Activated CD4-positive, alpha-beta memory T cell treated with anti-CD3 and anti-CD28 coated beads for 36 hours (primary cell): ENCODE results near the gene ANKFN1. TPM values are rescaled to one million over a fixed set of nuclear protein-coding genes. Genes with fewer than 3 reads are reported as not detected.

Source experiments
- CTCF ChIA-PET: fragments of 350-600 bp; sonication (Branson Sonifier 250); formaldehyde crosslinking; loops from one replicate; lab custom pipeline; 2021; ENCODE audit warnings: antibody characterized with exemption, inconsistent platforms; lab: Charles Lee
- POLR2A ChIA-PET: fragments of 350-600 bp; sonication (Branson Sonifier 250); formaldehyde crosslinking; loops from one replicate; lab custom pipeline; 2021; ENCODE audit warnings: antibody characterized with exemption; lab: Charles Lee
- DNase-seq: peaks from one replicate; pipeline ENCODE4 v3.0.0-alpha.2; 2020
- H3K27ac Mint-ChIP-seq: one replicate; pipeline ENCODE4 v1.8.0; 2021; ENCODE audit warnings: mixed read lengths
- H3K27me3 Mint-ChIP-seq: one replicate; pipeline ENCODE4 v1.8.0; 2021; ENCODE audit warnings: mixed read lengths
- H3K36me3 Mint-ChIP-seq: one replicate; pipeline ENCODE4 v1.8.0; 2021; ENCODE audit warnings: mixed read lengths
- H3K4me1 Mint-ChIP-seq: one replicate; pipeline ENCODE4 v1.8.0; 2021; ENCODE audit warnings: low read depth, mixed read lengths
- H3K4me3 Mint-ChIP-seq: one replicate; pipeline ENCODE4 v1.8.0; 2021; ENCODE audit warnings: mild to moderate bottlenecking, mixed read lengths
- H3K9me3 Mint-ChIP-seq: one replicate; pipeline ENCODE4 v1.8.0; 2021; ENCODE audit warnings: mixed read lengths
- intact Hi-C: fragments of 100-400 bp; cut with micrococcal nuclease; formaldehyde crosslinking; loops from one replicate; pipeline ENCODE4 v1.15.1; 2023
- total RNA-seq, 2 experiments: library from RNA; stranded (reverse); gene quantifications; one replicate each; pipeline ENCODE4 v1.2.3, GENCODE V29; 2021

Gene ANKFN1
- total RNA-seq, 2 experiments from 2014 or later = not detected

DNA sequence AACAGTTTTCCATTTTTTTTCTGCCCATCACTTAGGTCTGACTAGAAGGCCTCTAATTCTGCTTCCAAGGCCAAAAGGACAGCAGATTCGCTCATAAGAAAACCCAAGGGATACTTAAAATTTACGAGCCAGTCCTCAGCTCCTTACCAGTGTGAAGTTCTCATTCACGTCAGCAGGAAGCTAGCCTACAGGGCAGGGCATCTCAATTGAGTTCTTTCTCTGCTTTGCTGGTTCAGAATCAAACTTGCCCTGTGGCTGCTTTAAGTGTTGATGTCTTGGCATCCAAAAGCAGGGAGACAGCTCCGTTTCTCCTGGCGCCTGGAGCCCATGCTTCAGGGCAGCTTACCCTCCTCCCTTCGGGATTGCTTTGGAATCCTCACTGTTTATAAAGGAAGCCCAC, 136.0 kb downstream of the ANKFN1 start:
- Mint-ChIP-seq H3K27ac (no peak overlapping the region), H3K9me3 (no peaks in the 10 kb centered on the region), H3K4me3 (no peak overlapping the region), H3K4me1 (peaks cover 18% of the 10 kb centered on the region), H3K27me3 (no peaks in the 10 kb centered on the region), H3K36me3 (no peaks in the 10 kb centered on the region)
- POLR2A ChIA-PET = no interaction called here
- intact Hi-C loops = no loop called here
- DNase-seq = no peak
- CTCF ChIA-PET = no interaction called here

DNA sequence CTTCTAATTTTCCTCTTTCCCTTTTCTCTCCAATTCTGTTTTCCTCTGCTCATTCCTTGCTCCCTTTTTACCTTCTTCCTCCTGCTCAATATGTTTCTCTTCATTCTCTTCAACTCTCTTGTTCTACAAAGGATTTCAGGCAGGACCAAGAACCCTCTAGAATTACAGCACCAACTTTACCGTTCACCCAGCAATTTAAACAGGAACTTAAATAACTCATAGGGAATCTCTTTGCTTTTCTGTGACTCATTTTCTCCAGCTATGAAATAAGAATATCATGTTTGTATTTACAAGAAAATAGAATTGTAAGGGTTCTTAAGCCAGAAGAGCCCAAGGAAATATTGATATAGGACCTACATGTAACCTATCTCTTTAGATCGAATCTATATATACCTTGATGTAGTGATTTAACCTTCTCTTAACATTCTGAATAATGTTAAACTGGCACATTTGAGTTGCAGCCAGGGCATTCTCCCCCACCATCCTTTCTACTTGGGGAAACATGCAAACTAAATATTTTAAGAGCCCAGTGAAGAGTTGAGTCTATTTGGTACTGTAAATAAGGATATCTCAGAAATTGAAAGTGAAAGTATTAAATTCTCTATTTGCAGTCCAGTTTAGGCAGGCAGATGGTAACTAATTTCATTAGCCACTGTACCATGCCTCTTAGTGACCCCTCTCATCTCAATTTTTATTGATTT, 137.0 kb downstream of the ANKFN1 start:
- Mint-ChIP-seq H3K36me3 (no peaks in the 10 kb centered on the region), H3K4me1 (peaks cover 18% of the 10 kb centered on the region), H3K27ac (no peak overlapping the region), H3K27me3 (no peaks in the 10 kb centered on the region), H3K9me3 (no peaks in the 10 kb centered on the region), H3K4me3 (no peak overlapping the region)
- ChIA-PET POLR2A (no interaction called here), CTCF (no interaction called here)
- intact Hi-C loops = no loop called here
- no peak for DNase-seq

DNA sequence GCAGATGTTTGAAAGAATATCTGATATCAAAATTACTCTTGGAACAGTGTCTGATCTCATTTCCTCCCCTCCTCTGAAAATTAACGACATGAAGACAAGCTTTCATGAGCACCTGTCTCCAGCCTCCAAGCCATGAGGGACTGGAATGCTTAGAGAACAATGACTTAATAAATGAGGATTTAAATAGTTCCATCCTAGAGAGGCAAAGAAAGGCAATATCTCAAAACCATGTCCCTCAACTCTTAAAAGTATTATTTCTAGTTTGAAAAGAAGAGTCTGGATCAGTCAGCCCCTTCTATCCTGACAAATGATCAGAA, 137.5 kb downstream of the ANKFN1 start:
- POLR2A ChIA-PET = no interaction called here
- Mint-ChIP-seq H3K27me3 (no peaks in the 10 kb centered on the region), H3K4me1 (peaks cover 18% of the 10 kb centered on the region), H3K4me3 (no peak overlapping the region), H3K27ac (no peak overlapping the region), H3K36me3 (no peaks in the 10 kb centered on the region), H3K9me3 (no peaks in the 10 kb centered on the region)
- CTCF ChIA-PET = no interaction called here
- intact Hi-C loops = no loop called here
- DNase-seq = no peak

DNA sequence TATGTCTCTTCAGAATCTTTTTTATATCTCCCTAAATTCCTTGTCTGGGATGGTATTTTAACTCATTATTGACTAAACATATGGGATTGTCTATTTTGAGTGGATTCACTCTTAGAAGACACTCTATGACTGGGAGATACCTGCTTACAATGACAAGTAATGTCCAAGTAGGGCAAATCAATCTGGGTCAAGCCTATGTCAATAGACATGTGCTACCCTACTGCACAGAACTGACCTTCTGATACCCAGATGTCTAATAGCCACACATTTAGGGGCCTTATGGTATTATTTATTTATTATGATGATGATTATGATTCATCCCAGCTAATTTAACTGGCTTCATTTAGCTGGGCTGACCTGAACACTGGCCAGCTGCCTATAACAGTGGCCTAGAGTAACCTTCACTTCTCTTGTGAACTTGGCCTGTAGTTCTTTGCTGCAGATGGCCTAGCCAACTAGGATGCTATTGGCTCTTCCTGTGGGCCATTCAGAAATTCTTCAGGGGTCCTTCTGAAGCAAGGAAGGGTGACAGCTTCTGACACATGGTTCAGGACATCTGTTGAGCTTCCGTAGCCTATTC, 138.0 kb downstream of the ANKFN1 start:
- Mint-ChIP-seq H3K9me3 (no peaks in the 10 kb centered on the region), H3K36me3 (no peaks in the 10 kb centered on the region), H3K27ac (no peak overlapping the region), H3K27me3 (no peaks in the 10 kb centered on the region), H3K4me1 (peaks cover 18% of the 10 kb centered on the region), H3K4me3 (no peak overlapping the region)
- no peak for DNase-seq
- POLR2A ChIA-PET = no interaction called here
- intact Hi-C loops = no loop called here
- CTCF ChIA-PET = no interaction called here

DNA sequence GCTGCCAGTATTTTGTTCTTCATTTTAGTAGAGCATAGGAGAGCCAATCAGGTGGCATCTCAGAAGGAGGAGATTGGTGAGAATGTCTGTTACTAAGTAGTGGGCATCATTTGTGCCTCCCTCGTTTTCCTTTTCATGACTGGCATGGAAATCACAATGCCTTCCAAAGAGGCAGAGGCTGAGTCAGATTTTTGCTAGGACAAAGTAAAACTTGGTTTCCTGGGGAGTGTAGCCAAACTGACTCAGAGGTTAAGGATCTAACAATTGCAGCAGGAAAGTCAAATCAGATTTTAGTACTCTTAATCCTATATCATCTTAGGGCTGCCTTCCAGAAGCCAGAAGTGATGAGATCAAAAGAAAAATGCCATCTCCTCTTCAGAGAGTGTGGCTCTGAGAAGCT, 138.7 kb downstream of the ANKFN1 start:
- Mint-ChIP-seq H3K27ac (no peak overlapping the region), H3K4me3 (no peak overlapping the region), H3K27me3 (no peaks in the 10 kb centered on the region), H3K9me3 (no peaks in the 10 kb centered on the region), H3K36me3 (no peaks in the 10 kb centered on the region), H3K4me1 (peaks cover 21% of the 10 kb centered on the region)
- intact Hi-C loops = no loop called here
- POLR2A ChIA-PET = no interaction called here
- CTCF ChIA-PET = no interaction called here
- DNase-seq = no peak

DNA sequence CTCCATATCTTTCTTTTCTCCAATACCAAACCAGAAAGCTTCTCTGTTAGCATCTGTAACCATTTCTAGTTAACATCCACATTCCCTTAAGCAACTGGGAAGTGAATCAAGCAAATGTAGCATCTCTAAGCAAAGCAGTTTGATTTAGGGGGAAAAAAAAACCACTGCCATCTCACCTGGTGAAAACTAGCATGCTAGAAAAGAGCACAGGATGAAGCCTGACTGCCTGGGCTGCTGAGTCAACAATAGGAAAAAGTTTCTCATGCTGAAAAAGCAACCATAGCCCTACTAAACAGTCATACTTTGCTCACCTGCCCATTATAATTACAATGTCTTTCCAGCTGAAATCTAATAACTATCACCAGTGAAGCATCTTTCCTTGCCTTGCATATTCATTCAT, 139.3 kb downstream of the ANKFN1 start:
- ChIA-PET CTCF (no interaction called here), POLR2A (no interaction called here)
- Mint-ChIP-seq H3K9me3 (no peaks in the 10 kb centered on the region), H3K27me3 (no peaks in the 10 kb centered on the region), H3K4me3 (no peak overlapping the region), H3K4me1 (peaks cover 25% of the 10 kb centered on the region), H3K27ac (no peak overlapping the region), H3K36me3 (no peaks in the 10 kb centered on the region)
- intact Hi-C loops = no loop called here
- peak; percentile 19 for DNase-seq

DNA sequence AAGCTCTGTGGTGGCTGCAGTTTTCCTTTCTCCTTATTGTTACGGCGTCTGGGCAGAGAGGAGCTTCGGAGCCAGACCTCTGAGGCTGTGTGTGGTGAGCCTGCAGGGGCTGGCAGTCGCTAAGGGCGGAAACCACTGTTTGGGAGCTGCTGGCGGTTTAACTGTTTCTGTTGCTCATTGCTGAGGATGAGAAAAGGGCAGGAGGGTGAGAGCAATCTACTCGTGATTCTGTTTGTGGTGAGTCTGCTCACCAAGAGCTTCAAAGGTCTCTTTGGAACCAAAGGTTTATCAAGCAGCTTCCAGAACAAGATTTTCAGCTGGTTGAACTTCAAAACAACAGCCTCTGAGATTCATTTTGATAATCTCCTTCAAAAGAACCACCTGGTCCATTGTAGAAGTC, 143.9 kb downstream of the ANKFN1 start:
- Mint-ChIP-seq H3K36me3 (no peaks in the 10 kb centered on the region), H3K4me3 (no peak overlapping the region), H3K27ac (no peak overlapping the region), H3K9me3 (no peaks in the 10 kb centered on the region), H3K4me1 (peaks cover 11% of the 10 kb centered on the region), H3K27me3 (no peaks in the 10 kb centered on the region)
- CTCF ChIA-PET = interaction anchor here (0.6 kb wide), 1 partner anchor 67 kb away, joined by 3 read pairs; no protein-coding TSS in a partner anchor
- POLR2A ChIA-PET = no interaction called here
- intact Hi-C loops = no loop called here
- DNase-seq = peak; percentile 47

DNA sequence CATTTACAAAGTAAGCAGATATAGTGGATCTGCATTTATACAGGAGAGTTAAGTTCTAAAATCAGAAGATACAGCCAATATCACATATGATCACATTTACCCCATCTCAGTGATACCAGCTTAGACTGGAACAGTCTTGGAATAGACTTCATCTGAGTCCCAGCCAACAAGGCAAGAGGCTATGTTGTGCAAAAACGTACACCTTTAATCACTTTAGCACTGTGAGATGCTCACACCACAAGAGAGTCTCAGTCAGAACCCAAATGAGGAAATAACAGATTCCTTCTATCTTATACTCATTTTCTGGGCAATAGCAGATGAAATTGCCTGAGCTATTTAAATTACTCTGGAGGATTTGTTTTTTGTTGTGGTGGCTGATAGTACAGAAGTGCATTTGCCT, 145.6 kb downstream of the ANKFN1 start:
- intact Hi-C loops = no loop called here
- Mint-ChIP-seq H3K27me3 (no peaks in the 10 kb centered on the region), H3K27ac (no peak overlapping the region), H3K9me3 (no peaks in the 10 kb centered on the region), H3K4me3 (no peak overlapping the region), H3K36me3 (no peaks in the 10 kb centered on the region), H3K4me1 (peaks cover 7% of the 10 kb centered on the region)
- DNase-seq = no peak
- CTCF ChIA-PET = no interaction called here
- POLR2A ChIA-PET = no interaction called here

DNA sequence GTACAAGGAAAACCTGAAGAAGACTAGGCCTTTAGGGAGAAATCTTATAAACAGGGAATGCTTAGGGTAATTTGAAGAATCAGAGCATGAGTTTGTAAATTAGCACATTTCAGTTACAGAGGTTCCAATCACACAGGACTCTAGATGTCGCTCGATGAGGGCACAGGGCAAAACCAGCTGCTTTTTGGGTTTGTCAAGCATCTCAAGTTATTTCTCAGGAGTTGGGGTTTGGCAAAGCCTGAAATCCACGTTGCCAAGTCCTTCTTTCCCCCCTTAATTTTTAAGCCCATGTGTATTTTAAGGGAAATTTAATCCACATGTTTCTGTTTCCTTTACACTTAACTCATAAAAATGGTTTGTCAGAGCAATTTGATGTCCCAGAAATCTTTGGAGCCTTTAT, 146.9 kb downstream of the ANKFN1 start:
- Mint-ChIP-seq H3K27ac (no peak overlapping the region), H3K4me3 (no peak overlapping the region), H3K27me3 (no peaks in the 10 kb centered on the region), H3K36me3 (no peaks in the 10 kb centered on the region), H3K9me3 (no peaks in the 10 kb centered on the region), H3K4me1 (peaks cover 7% of the 10 kb centered on the region)
- intact Hi-C loops = no loop called here
- ChIA-PET CTCF (no interaction called here), POLR2A (no interaction called here)
- no peak for DNase-seq

DNA sequence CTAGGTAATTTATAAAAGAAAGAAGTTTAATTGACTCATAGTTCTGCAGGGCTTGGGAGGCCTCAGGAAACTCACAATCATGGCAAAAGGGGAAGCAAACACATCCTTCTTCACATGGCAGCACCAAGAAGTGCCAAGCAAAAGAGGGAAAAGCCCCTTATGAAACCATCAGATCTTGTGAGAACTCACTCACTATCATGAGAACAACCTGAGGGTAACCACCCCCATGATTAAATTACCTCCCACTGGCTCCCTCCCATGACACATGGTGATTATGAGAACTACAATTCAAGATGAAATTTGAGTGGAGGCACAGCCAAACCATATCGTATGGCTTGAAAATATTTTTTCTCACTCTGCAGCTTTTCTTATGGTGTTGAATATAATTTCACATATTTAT, 151.7 kb downstream of the ANKFN1 start:
- POLR2A ChIA-PET = no interaction called here

DNA sequence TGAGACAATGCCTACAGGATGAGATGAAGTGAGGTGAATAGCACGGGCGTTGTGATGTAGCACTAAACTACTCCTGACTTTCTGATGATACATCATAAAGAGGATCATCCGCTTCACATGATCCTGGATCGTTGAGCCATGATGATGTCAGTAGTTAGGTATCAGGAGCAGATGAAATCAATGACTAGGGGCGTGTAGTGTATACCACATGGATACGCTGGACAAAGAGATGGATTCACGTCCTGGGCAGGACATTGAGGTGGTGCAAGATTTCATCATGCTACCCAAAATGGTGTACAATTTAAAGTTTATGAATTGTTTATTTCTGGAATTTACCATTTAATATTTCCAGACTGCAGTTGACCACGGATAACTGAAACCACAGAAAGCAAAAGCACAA, 156.6 kb downstream of the ANKFN1 start:
- H3K4me3 Mint-ChIP-seq = no peak overlapping the region
- intact Hi-C loops = no loop called here
- CTCF ChIA-PET = no interaction called here
- no peaks in the 10 kb centered on the region for H3K4me1 Mint-ChIP-seq
- no peaks in the 10 kb centered on the region for H3K36me3 Mint-ChIP-seq
- H3K27ac Mint-ChIP-seq = no peak overlapping the region
- DNase-seq = no peak
- POLR2A ChIA-PET = no interaction called here
- H3K9me3 Mint-ChIP-seq = no peaks in the 10 kb centered on the region
- H3K27me3 Mint-ChIP-seq = peaks cover 6% of the 10 kb centered on the region

More for the DNA sequence above, 151.7 kb downstream of the ANKFN1 start:
- H3K4me3 Mint-ChIP-seq = no peak overlapping the region
- no peaks in the 10 kb centered on the region for H3K9me3 Mint-ChIP-seq
- H3K4me1 Mint-ChIP-seq = no peaks in the 10 kb centered on the region
- DNase-seq = no peak
- no peaks in the 10 kb centered on the region for H3K36me3 Mint-ChIP-seq
- CTCF ChIA-PET = no interaction called here
- intact Hi-C loops = no loop called here
- no peak overlapping the region for H3K27ac Mint-ChIP-seq
- H3K27me3 Mint-ChIP-seq = peaks cover 6% of the 10 kb centered on the region

DNA sequence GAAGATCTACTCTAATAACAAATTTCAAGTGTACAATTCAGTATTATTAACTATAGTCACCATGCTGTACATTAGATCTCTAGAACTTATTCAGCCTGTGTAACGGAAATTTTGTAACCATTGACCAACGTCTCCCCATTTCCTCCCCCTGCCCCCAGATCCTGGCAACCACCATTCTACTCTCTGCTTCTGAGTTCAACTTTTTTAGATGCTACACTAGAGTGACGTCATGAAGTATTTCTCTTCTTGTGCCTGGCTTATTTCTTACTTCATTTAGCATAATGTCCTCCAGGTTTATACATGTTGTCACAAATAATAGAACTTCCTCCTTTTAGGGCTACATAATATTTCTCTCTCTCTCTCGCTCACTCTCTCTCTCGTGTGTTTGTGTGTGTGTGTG, 157.5 kb downstream of the ANKFN1 start:
- intact Hi-C loops = no loop called here
- Mint-ChIP-seq H3K27me3 (peaks cover 6% of the 10 kb centered on the region), H3K36me3 (no peaks in the 10 kb centered on the region), H3K4me3 (no peak overlapping the region), H3K9me3 (no peaks in the 10 kb centered on the region), H3K4me1 (no peaks in the 10 kb centered on the region), H3K27ac (no peak overlapping the region)
- no peak for DNase-seq
- CTCF ChIA-PET = no interaction called here
- POLR2A ChIA-PET = no interaction called here

DNA sequence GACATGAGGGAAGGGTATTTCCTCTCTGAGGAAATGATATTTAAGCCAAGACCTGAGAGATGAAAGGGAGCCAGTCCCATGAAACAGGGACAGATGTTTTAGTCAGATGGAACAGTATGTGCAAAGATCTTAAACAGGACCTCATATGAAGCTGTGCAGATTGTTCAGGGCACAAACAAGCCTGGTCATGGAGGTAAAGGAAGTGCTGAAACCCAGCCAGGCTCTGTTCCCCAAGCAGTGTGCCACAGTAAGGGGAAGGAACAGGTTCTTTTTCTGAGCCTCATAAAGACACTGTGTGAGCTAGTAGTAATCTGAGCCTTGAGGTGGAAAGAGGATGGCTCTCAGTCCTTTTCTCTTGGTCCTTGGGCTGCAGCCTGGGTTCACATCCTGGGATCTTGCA, 159.9 kb downstream of the ANKFN1 start:
- no peaks in the 10 kb centered on the region for H3K36me3 Mint-ChIP-seq
- no peaks in the 10 kb centered on the region for H3K9me3 Mint-ChIP-seq
- ChIA-PET POLR2A (no interaction called here), CTCF (no interaction called here)
- H3K27me3 Mint-ChIP-seq = no peaks in the 10 kb centered on the region
- no peak for DNase-seq
- no peak overlapping the region for H3K4me3 Mint-ChIP-seq
- H3K27ac Mint-ChIP-seq = no peak overlapping the region
- H3K4me1 Mint-ChIP-seq = no peaks in the 10 kb centered on the region
- intact Hi-C loops = no loop called here
